ENCODE results near the gene ANKRD50. TPM values are rescaled to one million over a fixed set of nuclear protein-coding genes. Genes with fewer than 3 reads are reported as not detected.

Gene ANKRD50
- total and polyA plus RNA-seq, 2 of the 4 experiments (the other 2 are of a cell fraction): 8.1 to 35.3 TPM

DNA sequence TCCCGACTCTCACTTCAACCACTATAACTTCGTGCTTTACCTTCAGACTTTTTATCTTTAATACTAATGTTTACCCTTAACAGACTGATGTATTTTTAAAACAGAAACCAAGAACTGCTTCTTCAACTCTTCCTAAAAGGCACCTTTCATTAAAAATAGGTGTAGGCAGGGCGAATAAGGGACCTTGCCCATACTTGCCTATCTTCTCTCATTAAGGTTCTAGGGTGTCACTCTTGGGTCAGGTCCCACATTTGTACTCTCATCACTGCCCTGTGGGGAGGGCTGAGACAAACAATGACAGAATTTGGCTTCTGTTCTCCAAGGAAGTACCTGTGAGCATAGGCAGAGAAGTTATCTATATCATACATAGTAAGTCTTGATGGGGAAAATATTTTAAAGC, 69.7 kb downstream of the ANKRD50 start:
- Histone ChIP-seq H3K23ac (ENCODE audit: low read depth, low read length) (no peak overlapping the region), H4K20me1 (ENCODE audit: insufficient read depth, low read length) (no peaks in the 10 kb centered on the region), H3K9ac (ENCODE audit: low read depth, low read length) (no peak overlapping the region), H3K36me3 (ENCODE audit: control insufficient read depth, insufficient read depth, low read length) (no peaks in the 10 kb centered on the region), H3K56ac (ENCODE audit: extremely low read depth, insufficient read depth, low read length) (no peak overlapping the region), H4K8ac (ENCODE audit: low read depth in 2 of 2, low read length in 2 of 2) (no peak overlapping the region), H2AK5ac (ENCODE audit: low read depth, low read length) (no peak overlapping the region; the same call in 1 of the 2 replicates), H2BK120ac (ENCODE audit: low read depth, low read length) (no peak overlapping the region), H2BK5ac (ENCODE audit: low read depth, low read length, poor library complexity, severe bottlenecking) (no peak overlapping the region), H3K4ac (ENCODE audit: low read depth, low read length) (no peak overlapping the region), H3K27ac (ENCODE audit: insufficient read depth, low read length) (no peak overlapping the region), H2BK20ac (ENCODE audit: low read depth, low read length) (no peak overlapping the region), H2BK15ac (ENCODE audit: low read depth, low read length) (no peak overlapping the region), H3K4me1 (ENCODE audit: control insufficient read depth, insufficient read depth, low read length) (no peaks in the 10 kb centered on the region), H3K9me1 (ENCODE audit: insufficient read depth, low read length) (no peaks in the 10 kb centered on the region; the same call in 1 of the 2 replicates), H3K4me2 (ENCODE audit: low read depth, low read length) (no peak overlapping the region), H3K4me3 (ENCODE audit: insufficient read depth, low read depth, low read length) (no peak overlapping the region), H3K27me3 (ENCODE audit: control insufficient read depth, insufficient read depth, low read length) (no peaks in the 10 kb centered on the region), H4K91ac (ENCODE audit: insufficient read depth, low read depth, low read length) (no peak overlapping the region; the same call in 1 of the 2 replicates), H3K18ac (ENCODE audit: low read depth, low read length) (no peak overlapping the region), H3K14ac (replicated peaks; ENCODE audit: low read depth, low read length) (no peak overlapping the region), H3K79me1 (ENCODE audit: low read depth in 1 of 2, low read length in 2 of 2) (no peaks in the 10 kb centered on the region), H2AK9ac (replicated peaks; ENCODE audit: low read depth, low read length, poor library complexity) (no peak overlapping the region), H3K9me3 (ENCODE audit: control insufficient read depth, insufficient read depth, low read length) (no peaks in the 10 kb centered on the region), H4K5ac (ENCODE audit: low read depth, low read length) (no peak overlapping the region), H2AFZ (replicated peaks; ENCODE audit: low read length, poor library complexity) (no peak overlapping the region)
- CTCF ChIA-PET: no interaction called here
- no CpG with 5 or more reads among the region's 3 CpGs for WGBS, 2 experiments (ENCODE audit: extremely low coverage in 2 of 2, insufficient read length in 1 of 2)
- intact Hi-C loops (cut with micrococcal nuclease): loop anchor here (10.0 kb wide), 1 partner anchor 308 kb away; no protein-coding TSS in a partner anchor
- DNase-seq (no peak), ATAC-seq (ENCODE audit: low read depth) (no peak)
- TF ChIP-seq CEBPB (IDR thresholded peaks at IDR 0.05; ENCODE audit: low read depth, low read length): no peak
- no peak for TF ChIP-seq MAFK (IDR thresholded peaks at IDR 0.05; ENCODE audit: low read depth, low read length)
- in situ Hi-C loops (cut with MboI; ENCODE audit: low sequenced_read_pairs): no loop called here
- POLR2A ChIA-PET (ENCODE audit: unreplicated experiment): no interaction called here
- dilution Hi-C loops (cut with HindIII; ENCODE audit: low sequenced_read_pairs, unreplicated experiment): no loop called here
- no TSS peak for BruUV-seq (replicated peaks)

Measured in IMR-90 (cell line).